Omental fat pad (tissue), 4 donors: ENCODE results near the gene CCNL2. TPM values are rescaled to one million over a fixed set of nuclear protein-coding genes. Genes with fewer than 3 reads are reported as not detected.

ENCODE experiments used
- ATAC-seq: fragments of 150-250 bp; one replicate; pipeline ENCODE4 v1.9.1; 2016; ENCODE audit warnings: mild to moderate bottlenecking, moderate library complexity; ENCODE audit not compliant: low FRiP score
- DNase-seq: peaks from one replicate; pipeline ENCODE4 v3.0.0-alpha.2; 2019; ENCODE audit warnings: low spot score
- CTCF ChIP-seq, 3 donors: fragments of 450-650 bp; IDR thresholded peaks; one replicate each; pipeline ENCODE4 v1.5.1; 2016 to 2017; ENCODE audit warnings: antibody characterized with exemption in 3 of 3, mild to moderate bottlenecking in 3 of 3, moderate library complexity in 2 of 3
- total RNA-seq, 4 donors: library from RNA; depleted of rRNA; stranded (reverse); fragments of >200 nt; gene quantifications; one replicate each; pipeline ENCODE4 v1.1.0, GENCODE V29; 2016

The CCNL2 gene
- total RNA-seq, 4 donors from 2014 or later, result 142 to 273 (median 204) TPM

- DNase-seq (no peak), ATAC-seq (no peak)
- no peak for TF ChIP-seq CTCF (IDR thresholded peaks at IDR 0.05)
These were observed 27.5 kb upstream of the CCNL2 start for GRCh38 chr1:1426496-1427105.

- DNase-seq, result no peak
These were observed 26.8 kb upstream of the CCNL2 start for GRCh38 chr1:1425753-1426495.

GRCh38 chr1:1425426-1425752, 26.3 kb upstream of the CCNL2 start:
- DNase-seq, result no peak
- no peak for TF ChIP-seq CTCF (IDR thresholded peaks at IDR 0.05)
- ATAC-seq, result no peak

More at GRCh38 chr1:1425753-1426495, 26.8 kb upstream of the CCNL2 start:
- no peak for ATAC-seq
- no peak for TF ChIP-seq CTCF (IDR thresholded peaks at IDR 0.05)

GRCh38 chr1:1424707-1425106, 25.6 kb upstream of the CCNL2 start:
- TF ChIP-seq CTCF (IDR thresholded peaks at IDR 0.05), result no peak
- DNase-seq (no peak), ATAC-seq (no peak)

GRCh38 chr1:1423245-1423597, 24.1 kb upstream of the CCNL2 start:
- no peak for ATAC-seq
- no peak for DNase-seq
- no peak for TF ChIP-seq CTCF (IDR thresholded peaks at IDR 0.05)

GRCh38 chr1:1422465-1423244, 23.5 kb upstream of the CCNL2 start:
- ATAC-seq (no peak), DNase-seq (no peak)
- TF ChIP-seq CTCF (IDR thresholded peaks at IDR 0.05), result no peak
